MCF 10A (cell line): ENCODE results near the gene KLHL11. TPM values are rescaled to one million over a fixed set of nuclear protein-coding genes. Genes with fewer than 3 reads are reported as not detected.

Experiments used
- BruUV-seq: library from RNA; stranded (reverse); fragments of 400-500 nt; replicated peaks from 2 replicates; lab custom pipeline; 2021; lab: Mats Ljungman, UMichigan
- CTCF ChIA-PET: fragments of 300-600 bp; sonication (Branson Sonifier 250); formaldehyde crosslinking; extraction: SDS; loops from one replicate; lab custom pipeline; 2021; ENCODE audit warnings: antibody characterized with exemption, inconsistent platforms; lab: Yijun Ruan, JAX
- POLR2A ChIA-PET: fragments of 300-600, 350-650 bp; sonication (Branson Sonifier 250); formaldehyde crosslinking; extraction: SDS; loops from one replicate; lab custom pipeline; 2020; ENCODE audit warnings: antibody characterized with exemption, inconsistent platforms; lab: Yijun Ruan, JAX
- DNase-seq: peaks from one replicate; pipeline ENCODE4 v3.0.0-alpha.2; 2018; ENCODE audit not compliant: unreplicated experiment
- H3K27ac Mint-ChIP-seq: one replicate; pipeline ENCODE4 v1.8.0; 2022; ENCODE audit warnings: mild to moderate bottlenecking, low read depth, mixed read lengths; ENCODE audit not compliant: unreplicated experiment
- H3K27me3 Mint-ChIP-seq: one replicate; pipeline ENCODE4 v1.8.0; 2022; ENCODE audit warnings: mixed read lengths; ENCODE audit not compliant: insufficient read depth, unreplicated experiment
- H3K36me3 Mint-ChIP-seq: one replicate; pipeline ENCODE4 v1.8.0; 2022; ENCODE audit warnings: mild to moderate bottlenecking, moderate library complexity, mixed read lengths; ENCODE audit not compliant: insufficient read depth, unreplicated experiment
- H3K4me1 Mint-ChIP-seq: one replicate; pipeline ENCODE4 v1.8.0; 2022; ENCODE audit warnings: mixed read lengths; ENCODE audit not compliant: insufficient read depth, unreplicated experiment
- H3K4me3 Mint-ChIP-seq: one replicate; pipeline ENCODE4 v1.8.0; 2022; ENCODE audit warnings: mild to moderate bottlenecking, moderate library complexity, mixed read lengths; ENCODE audit not compliant: unreplicated experiment
- H3K9me3 Mint-ChIP-seq: one replicate; pipeline ENCODE4 v1.8.0; 2022; ENCODE audit warnings: mixed read lengths; ENCODE audit not compliant: unreplicated experiment
- CTCF ChIP-seq: fragments of 200-600 bp; IDR thresholded peaks from one replicate; pipeline ENCODE4 v1.8.0; 2022; ENCODE audit warnings: antibody characterized with exemption, mild to moderate bottlenecking; ENCODE audit not compliant: unreplicated experiment
- intact Hi-C: fragments of 100-400 bp; cut with micrococcal nuclease; formaldehyde crosslinking; loops from 2 replicates; pipeline ENCODE4 v1.14.1; 2022
- total RNA-seq: library from RNA; stranded (reverse); gene quantifications from 2 replicates; pipeline ENCODE4 v1.2.3, GENCODE V29; 2022

The KLHL11 gene
- total RNA-seq, 1 experiment from 2014 or later = 19.1 TPM

GRCh38 chr17:41913798-41914197 is 48.6 kb upstream of the KLHL11 start:
- POLR2A ChIA-PET = interaction anchor here (1.1 kb wide), 1 partner anchor 11 kb away, joined by 3 read pairs; no protein-coding TSS in a partner anchor
- Mint-ChIP-seq H3K9me3 (no peaks in the 10 kb centered on the region), H3K4me3 (no peak overlapping the region), H3K27me3 (no peaks in the 10 kb centered on the region), H3K27ac (no peak overlapping the region), H3K4me1 (peaks cover 27% of the 10 kb centered on the region), H3K36me3 (peaks cover 56% of the 10 kb centered on the region)
- CTCF ChIA-PET = interaction anchor here (0.5 to 1.2 kb wide), 3 partner anchors 27 to 143 kb away, joined by 3 to 4 read pairs (median 3); no protein-coding TSS in a partner anchor
- intact Hi-C loops = no loop called here
- BruUV-seq = no TSS peak
- TF ChIP-seq CTCF = no peak
- no peak for DNase-seq

- Mint-ChIP-seq H3K27ac (peak overlapping the region; percentile 35), H3K4me1 (peaks cover 27% of the 10 kb centered on the region), H3K9me3 (no peaks in the 10 kb centered on the region), H3K4me3 (no peak overlapping the region), H3K27me3 (no peaks in the 10 kb centered on the region), H3K36me3 (peaks cover 65% of the 10 kb centered on the region)
- no peak for DNase-seq
- intact Hi-C loops = no loop called here
- no peak for TF ChIP-seq CTCF
- ChIA-PET CTCF (interaction anchor here (0.5 to 1.8 kb wide), 6 partner anchors 9 to 687 kb away, joined by 3 to 4 read pairs (median 3); no protein-coding TSS in a partner anchor), POLR2A (interaction anchor here (1.3 kb wide), 1 partner anchor 18 kb away, joined by 3 read pairs; no protein-coding TSS in a partner anchor)
- no TSS peak for BruUV-seq
Measured at GRCh38 chr17:41912925-41913324, 47.7 kb upstream of the KLHL11 start.

- no peaks in the 10 kb centered on the region for H3K9me3 Mint-ChIP-seq
- intact Hi-C loops = no loop called here
- POLR2A ChIA-PET = interaction anchor here (0.6 to 4.0 kb wide), 3 partner anchors 8 to 128 kb away, joined by 3 to 13 read pairs (median 3); partner anchors contain the start of gene ACLY
- no peak overlapping the region for H3K27ac Mint-ChIP-seq
- CTCF ChIA-PET = interaction anchor here (0.6 kb wide), 1 partner anchor 52 kb away, joined by 3 read pairs; no protein-coding TSS in a partner anchor
- BruUV-seq = no TSS peak
- H3K4me3 Mint-ChIP-seq = no peak overlapping the region
- peaks cover 29% of the 10 kb centered on the region for H3K4me1 Mint-ChIP-seq
- no peaks in the 10 kb centered on the region for H3K27me3 Mint-ChIP-seq
- peaks cover 64% of the 10 kb centered on the region for H3K36me3 Mint-ChIP-seq
- peak; percentile 68 for DNase-seq
- no peak for TF ChIP-seq CTCF
Measured at GRCh38 chr17:41910701-41911391, 45.6 kb upstream of the KLHL11 start.

- CTCF ChIA-PET = no interaction called here
- BruUV-seq = no TSS peak
- H3K27ac Mint-ChIP-seq = no peak overlapping the region
- intact Hi-C loops = no loop called here
- no peak for TF ChIP-seq CTCF
- POLR2A ChIA-PET = interaction anchor here (0.7 to 4.0 kb wide), 2 partner anchors 9 to 86 kb away, joined by 3 to 13 read pairs; partner anchors contain the start of gene ACLY
- no peaks in the 10 kb centered on the region for H3K9me3 Mint-ChIP-seq
- peaks cover 14% of the 10 kb centered on the region for H3K4me1 Mint-ChIP-seq
- peaks cover 72% of the 10 kb centered on the region for H3K36me3 Mint-ChIP-seq
- no peaks in the 10 kb centered on the region for H3K27me3 Mint-ChIP-seq
- no peak overlapping the region for H3K4me3 Mint-ChIP-seq
- no peak for DNase-seq
Measured at GRCh38 chr17:41909088-41909487, 43.9 kb upstream of the KLHL11 start.
